H1 (cell line): ENCODE results near the gene LTBP3. TPM values are rescaled to one million over a fixed set of nuclear protein-coding genes. Genes with fewer than 3 reads are reported as not detected.

ENCODE experiments used
- CTCF ChIA-PET: fragments of 300-600 bp; sonication (Branson Sonifier 250); formaldehyde crosslinking; loops from one replicate; lab custom pipeline; 2021; ENCODE audit not compliant: partially characterized antibody; lab: Charles Lee
- POLR2A ChIA-PET: fragments of 300-600 bp; sonication (Branson Sonifier 250); formaldehyde crosslinking; loops from one replicate; lab custom pipeline; 2021; ENCODE audit warnings: inconsistent platforms; ENCODE audit not compliant: partially characterized antibody; lab: Charles Lee
- DNase-seq, 2 experiments: peaks; one replicate each; pipeline versions ENCODE4 v3.0.0 to v3.0.0-alpha.2; 2010 to 2022; ENCODE audit warnings: low spot score in 2 of 2, low read depth in 1 of 2, mixed read lengths in 1 of 2
- FAIRE-seq: peaks from 2 replicates; lab custom pipeline; 2011; peaks lifted over from hg19 to GRCh38; lab: Jason Lieb, UNC
- H2AFZ ChIP-seq: 2 replicates; pipeline ENCODE4 v1.8.1; 2012; ENCODE audit warnings: low read length, inconsistent platforms
- H2AK5ac ChIP-seq: 2 replicates; pipeline ENCODE4 v1.6.1; 2013; ENCODE audit warnings: low read depth, low read length
- H2BK120ac ChIP-seq: replicated peaks from 2 replicates; pipeline ENCODE3; 2013; ENCODE audit warnings: low read depth, low read length, inconsistent platforms
- H2BK12ac ChIP-seq: 2 replicates; pipeline ENCODE4 v1.6.1; 2013; ENCODE audit warnings: low read depth, low read length
- H2BK15ac ChIP-seq: 2 replicates; pipeline ENCODE4 v1.6.1; 2013; ENCODE audit warnings: low read length
- H2BK20ac ChIP-seq: 2 replicates; pipeline ENCODE4 v1.6.1; 2013; ENCODE audit warnings: low read length
- H2BK5ac ChIP-seq: 2 replicates; pipeline ENCODE4 v1.6.1; 2013; ENCODE audit warnings: low read depth, low read length
- H3K14ac ChIP-seq: 2 replicates; pipeline ENCODE4 v1.6.1; 2013; ENCODE audit warnings: inconsistent platforms; ENCODE audit not compliant: insufficient read length
- H3K18ac ChIP-seq: 2 replicates; pipeline ENCODE4 v1.6.1; 2013; ENCODE audit warnings: low read length; ENCODE audit errors: extremely low read depth
- H3K23ac ChIP-seq: 2 replicates; pipeline ENCODE4 v1.6.1; 2013; ENCODE audit warnings: inconsistent platforms; ENCODE audit not compliant: insufficient read length
- H3K23me2 ChIP-seq: 2 replicates; pipeline ENCODE4 v1.6.1; 2013; ENCODE audit warnings: low read depth, low read length
- H3K27ac ChIP-seq: 2 replicates; pipeline ENCODE4 v1.6.1; 2011; ENCODE audit warnings: low read depth, low read length, inconsistent platforms
- H3K27me3 ChIP-seq, 4 experiments: replicated peaks in 1 of 4; 1 replicate in 1 of 4; 2 replicates in 3 of 4; pipeline versions ENCODE4 v1.6.1 to v1.8.1; 2011 to 2013; ENCODE audit warnings: low read length in 3 of 4, mild to moderate bottlenecking in 3 of 4, inconsistent platforms in 2 of 4, mixed read lengths in 2 of 4, moderate library complexity in 1 of 4; ENCODE audit not compliant: control insufficient read depth in 3 of 4, insufficient read depth in 3 of 4; ENCODE audit errors: extremely low read depth in 1 of 4
- H3K36me3 ChIP-seq, 4 experiments: 2 replicates each; pipeline versions ENCODE4 v1.6.1 to v1.8.1; 2011 to 2013; ENCODE audit warnings: mild to moderate bottlenecking in 4 of 4, low read length in 3 of 4, moderate library complexity in 2 of 4, control low read depth in 1 of 4, inconsistent platforms in 1 of 4; ENCODE audit not compliant: insufficient read depth in 4 of 4, control insufficient read depth in 2 of 4
- H3K4ac ChIP-seq: replicated peaks from 2 replicates; pipeline ENCODE3; 2013; ENCODE audit warnings: low read length, low read depth, mixed read lengths, inconsistent platforms; ENCODE audit not compliant: insufficient read length
- H3K4me1 ChIP-seq, 4 experiments: replicated peaks in 1 of 4; 1 replicate in 1 of 4; 2 replicates in 3 of 4; pipeline versions ENCODE4 v1.6.1 to v1.8.1; 2011 to 2013; ENCODE audit warnings: low read length in 3 of 4, inconsistent platforms in 2 of 4, mixed read lengths in 1 of 4; ENCODE audit not compliant: insufficient read depth in 4 of 4, control insufficient read depth in 3 of 4
- H3K4me2 ChIP-seq, 2 experiments: 2 replicates each; pipeline versions ENCODE4 v1.6.1 to v1.8.1; 2011 to 2013; ENCODE audit warnings: low read depth in 2 of 2, low read length in 2 of 2, control low read depth in 1 of 2, inconsistent platforms in 1 of 2, mild to moderate bottlenecking in 1 of 2; ENCODE audit not compliant: insufficient read depth in 1 of 2
- H3K4me3 ChIP-seq, 4 experiments: fragments of 200-600, 300-600 bp in 1 of 4; sonication (generic), shearing (Covaris generic), sonication (Bioruptor Twin) in 1 of 4; 2 replicates each; pipeline versions ENCODE4 v1.5.1 to v1.8.1; 2011 to 2016; ENCODE audit warnings: low read length in 4 of 4, low read depth in 3 of 4, control low read depth in 2 of 4, inconsistent platforms in 2 of 4, mild to moderate bottlenecking in 2 of 4, mixed read lengths in 1 of 4, moderate library complexity in 1 of 4; ENCODE audit not compliant: insufficient read depth in 2 of 4; ENCODE audit errors: extremely low read depth in 1 of 4
- H3K56ac ChIP-seq: replicated peaks from 2 replicates; pipeline ENCODE3; 2013; ENCODE audit warnings: low read depth, mild to moderate bottlenecking, mixed read lengths, low read length, inconsistent platforms; ENCODE audit not compliant: insufficient read length
- H3K79me1 ChIP-seq: 2 replicates; pipeline ENCODE4 v1.6.1; 2013; ENCODE audit warnings: low read depth, low read length, control low read depth
- H3K79me2 ChIP-seq, 2 experiments: 2 replicates each; pipeline versions ENCODE4 v1.6.1 to v1.8.1; 2012 to 2013; ENCODE audit warnings: low read length in 2 of 2, mild to moderate bottlenecking in 2 of 2, inconsistent platforms in 1 of 2; ENCODE audit not compliant: insufficient read depth in 2 of 2, control insufficient read depth in 1 of 2
- H3K9ac ChIP-seq, 4 experiments: replicated peaks in 1 of 4; 1 replicate in 1 of 4; 2 replicates in 3 of 4; pipeline versions ENCODE4 v1.6.1 to v1.8.1; 2011 to 2013; ENCODE audit warnings: low read depth in 3 of 4, low read length in 3 of 4, control low read depth in 2 of 4, mild to moderate bottlenecking in 2 of 4, moderate library complexity in 2 of 4, inconsistent platforms in 1 of 4; ENCODE audit errors: extremely low read depth in 1 of 4
- H3K9me3 ChIP-seq, 2 experiments: 2 replicates each; pipeline versions ENCODE4 v1.6.1 to v1.8.1; 2012 to 2013; ENCODE audit warnings: mild to moderate bottlenecking in 2 of 2, moderate library complexity in 2 of 2, control low read depth in 1 of 2, inconsistent platforms in 1 of 2, low read depth in 1 of 2, low read length in 1 of 2, mixed read lengths in 1 of 2; ENCODE audit not compliant: insufficient read depth in 2 of 2
- H4K20me1 ChIP-seq, 2 experiments: replicated peaks in 1 of 2; 2 replicates each; pipeline versions ENCODE3 to v1.8.1; 2011 to 2013; ENCODE audit warnings: inconsistent platforms in 2 of 2, low read length in 2 of 2, mild to moderate bottlenecking in 1 of 2; ENCODE audit not compliant: insufficient read depth in 2 of 2, control insufficient read depth in 1 of 2
- H4K5ac ChIP-seq: 2 replicates; pipeline ENCODE4 v1.6.1; 2013; ENCODE audit warnings: low read length, low read depth, mixed read lengths, inconsistent platforms; ENCODE audit not compliant: insufficient read length
- H4K8ac ChIP-seq: 2 replicates; pipeline ENCODE4 v1.8.0; 2013; ENCODE audit warnings: mild to moderate bottlenecking, moderate library complexity, low read length, inconsistent platforms; ENCODE audit not compliant: insufficient read depth; ENCODE audit errors: extremely low read depth
- H4K91ac ChIP-seq: replicated peaks from 2 replicates; pipeline ENCODE3; 2013; ENCODE audit warnings: low read length, mixed read lengths, inconsistent platforms; ENCODE audit not compliant: insufficient read length
- WGBS, 2 experiments: shearing (Covaris generic) in 1 of 2; methylation state at CpG; one replicate each; pipeline versions ENCODE4 v1.1.6 to v1.1.7; 2013 to 2015; ENCODE audit warnings: low lambda C conversion rate in 2 of 2, mixed read lengths in 2 of 2, inconsistent platforms in 1 of 2, low coverage in 1 of 2, missing lambda C conversion rate in 1 of 2; ENCODE audit not compliant: insufficient replicate concordance in 2 of 2, insufficient coverage in 1 of 2, insufficient read length in 1 of 2; ENCODE audit errors: extremely low coverage in 1 of 2, missing lambda C conversion rate in 1 of 2; 5-methylcytosine and 5-hydroxymethylcytosine counted together
- polyA plus RNA-seq, 7 experiments: library from polyadenylated mRNA; depleted of rRNA in 3 of 7; stranded (reverse) in 5 of 7; unstranded in 2 of 7; fragments of >200 nt in 5 of 7; fragments of 200-250 nt in 2 of 7; gene quantifications; 1 replicate in 5 of 7; 2 replicates in 1 of 7; 4 replicates in 1 of 7; pipeline versions ENCODE4 v1.2.1 to v1.2.3, GENCODE V29; 2011 to 2013; ENCODE audit warnings: missing spikeins in 2 of 7, mixed read lengths in 2 of 7
- total RNA-seq: library from RNA; stranded (reverse); fragmentation: NEBNext Ultra II Directional; extraction: Animal tissue kit (Norgen Biotek cat#: 25700); gene quantifications from 2 replicates; pipeline ENCODE4 v1.2.1, GENCODE V29; 2021

LTBP3 gene
- total and polyA plus RNA-seq, 2 of the 8 experiments (the other 6 are each of a cell fraction or from before 2014, with no cell fraction given) = 12.8 to 17.8 TPM

DNA sequence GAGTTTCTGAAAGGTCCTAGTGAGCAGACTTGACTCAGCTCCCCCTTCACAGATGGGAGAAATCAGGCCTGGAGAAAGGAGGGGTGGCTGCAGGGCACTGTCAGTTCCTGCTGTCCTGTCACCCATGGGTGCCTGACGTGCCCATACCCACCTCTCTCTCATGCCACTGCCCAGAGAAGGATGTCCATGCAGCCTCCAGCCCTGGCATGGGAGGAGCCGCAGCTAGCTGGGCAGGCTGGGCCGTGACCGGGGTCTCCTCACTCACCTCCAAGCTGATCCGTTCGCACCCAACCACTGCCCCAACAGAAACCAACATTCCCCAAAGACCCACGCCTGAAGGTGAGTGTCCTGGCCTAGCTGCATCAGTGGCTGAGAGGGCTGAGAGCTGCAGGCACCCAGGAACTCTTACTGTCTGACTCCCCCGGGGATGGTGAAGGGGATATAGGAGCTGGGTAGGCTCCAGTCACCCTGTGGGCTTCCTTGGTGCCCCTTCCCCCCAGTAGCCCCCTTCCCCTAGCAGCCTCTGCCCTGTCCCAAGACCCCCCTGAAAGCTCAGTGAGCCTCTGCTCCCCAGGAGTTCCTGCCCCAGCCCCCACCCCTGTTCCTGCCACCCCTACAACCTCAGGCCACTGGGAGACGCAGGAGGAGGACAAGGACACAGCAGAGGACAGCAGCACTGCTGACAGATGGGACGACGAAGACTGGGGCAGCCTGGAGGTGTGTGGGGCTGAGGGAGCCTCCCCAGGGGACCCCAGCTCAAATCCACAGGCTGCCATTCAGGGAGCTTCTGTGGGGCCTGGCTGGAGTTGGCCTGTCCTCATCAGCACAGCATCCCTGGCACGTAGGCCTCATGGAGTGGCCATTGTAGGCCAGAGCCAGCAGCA is 21.5 kb downstream of the LTBP3 start:
- no peak overlapping the region for H3K27ac ChIP-seq
- H3K23ac ChIP-seq = no peak overlapping the region
- no peak overlapping the region for H4K91ac ChIP-seq
- no peak overlapping the region; the same call in 1 of the 2 replicates for H2BK5ac ChIP-seq
- DNase-seq (no peak), FAIRE-seq (no peak)
- no peaks in the 10 kb centered on the region for H3K79me1 ChIP-seq
- peaks cover 3 to 21% of the 10 kb centered on the region in 2 experiments for H4K20me1 ChIP-seq
- H4K8ac ChIP-seq = no peak overlapping the region
- no peaks in the 10 kb centered on the region for H3K79me2 ChIP-seq
- H3K4me3 ChIP-seq = no peak overlapping the region
- CTCF ChIA-PET = interaction anchor here (0.5 to 1.6 kb wide), 9 partner anchors 10 to 545 kb away, joined by 3 to 4 read pairs (median 3); no protein-coding TSS in a partner anchor
- no peak overlapping the region for H2BK120ac ChIP-seq
- peaks cover 0 to 24% (median 13%) of the 10 kb centered on the region in 4 experiments; a peak in 6 of 7 replicates for H3K27me3 ChIP-seq
- H3K9me3 ChIP-seq = no peaks in the 10 kb centered on the region
- H4K5ac ChIP-seq = no peak overlapping the region
- no peak overlapping the region for H3K4me2 ChIP-seq
- no peak overlapping the region for H2AK5ac ChIP-seq
- H3K23me2 ChIP-seq = peaks cover 15% of the 10 kb centered on the region
- no peak overlapping the region for H3K9ac ChIP-seq
- H2BK15ac ChIP-seq = no peak overlapping the region
- H3K4me1 ChIP-seq = peaks cover 0 to 9% (median 1%) of the 10 kb centered on the region in 4 experiments; a peak in 5 of 7 replicates
- H3K14ac ChIP-seq = no peak overlapping the region
- H2AFZ ChIP-seq = no peak overlapping the region
- H3K56ac ChIP-seq = no peak overlapping the region
- H3K36me3 ChIP-seq = peaks cover 5 to 14% (median 7%) of the 10 kb centered on the region in 4 experiments
- 88% methylated on average over 11 of the region's 12 CpGs; no CpG with 5 or more reads in 1 of the 2 experiments for WGBS, 2 experiments
- no peak overlapping the region for H3K4ac ChIP-seq
- H2BK20ac ChIP-seq = no peak overlapping the region
- POLR2A ChIA-PET = interaction anchor here (0.6 to 2.0 kb wide), 7 partner anchors 10 to 251 kb away, joined by 3 to 10 read pairs (median 3); no protein-coding TSS in a partner anchor
- no peak overlapping the region for H2BK12ac ChIP-seq
- no peak overlapping the region for H3K18ac ChIP-seq
